PC-9 (cell line): ENCODE measurements around the gene IQSEC1. TPM values are rescaled to one million over a fixed set of nuclear protein-coding genes. Genes with fewer than 3 reads are reported as not detected.
A peak's percentile ranks its signal among the peaks of the same experiment; 100 is the strongest.
"Not testable (repeated sequence)": the region's sequence is repeated elsewhere in the genome, so short reads cannot be mapped to it uniquely, and the experiment has no call there.

Experiments
- BruUV-seq: library from RNA; stranded (reverse); fragments of 400-500 nt; replicated peaks from 2 replicates; lab custom pipeline; 2021; lab: Mats Ljungman, UMichigan
- CTCF ChIA-PET: fragments of 300-600 bp; sonication (Branson Sonifier 250); formaldehyde crosslinking; loops from one replicate; lab custom pipeline; 2022; ENCODE audit warnings: antibody characterized with exemption; lab: Charles Lee
- POLR2A ChIA-PET: fragments of 300-600 bp; sonication (Branson Sonifier 250); formaldehyde crosslinking; loops from one replicate; lab custom pipeline; 2022; ENCODE audit warnings: antibody characterized with exemption; ENCODE audit not compliant: unreplicated experiment; lab: Charles Lee
- DNase-seq, 2 experiments: peaks; one replicate each; pipeline versions ENCODE4 v3.0.0 to v3.0.0-alpha.2; 2015 to 2022; ENCODE audit warnings: mixed read lengths in 1 of 2
- H2AFZ ChIP-seq: fragments of 200-600 bp; sonication (generic); 2 replicates; pipeline ENCODE4 v1.8.1; 2017; ENCODE audit warnings: antibody characterized with exemption
- H3F3A ChIP-seq: fragments of 200-600 bp; sonication (generic); 2 replicates; pipeline ENCODE4 v1.8.1; 2017; ENCODE audit warnings: antibody characterized with exemption, mild to moderate bottlenecking, low read depth; ENCODE audit not compliant: insufficient read depth
- H3K27ac ChIP-seq: fragments of 200-600 bp; sonication (generic); 2 replicates; pipeline ENCODE4 v1.6.1; 2016; ENCODE audit warnings: mixed run types
- H3K27me3 ChIP-seq: fragments of 200-600 bp; sonication (generic); 2 replicates; pipeline ENCODE4 v1.6.1; 2016; ENCODE audit warnings: low read depth, mixed run types; ENCODE audit not compliant: insufficient read depth
- H3K36me3 ChIP-seq: fragments of 200-600 bp; sonication (generic); 2 replicates; pipeline ENCODE4 v1.6.1; 2016; ENCODE audit warnings: low read depth, mixed run types
- H3K4me1 ChIP-seq: fragments of 200-600 bp; sonication (generic); replicated peaks from 2 replicates; pipeline ENCODE4 v1.6.1; 2016; ENCODE audit warnings: mixed run types; ENCODE audit not compliant: insufficient read depth
- H3K4me2 ChIP-seq: fragments of 200-600 bp; sonication (generic); 2 replicates; pipeline ENCODE4 v1.6.1; 2017; ENCODE audit warnings: mixed run types
- H3K4me3 ChIP-seq: fragments of 200-600 bp; sonication (generic); 2 replicates; pipeline ENCODE4 v1.6.1; 2016; ENCODE audit warnings: mixed run types
- H3K79me2 ChIP-seq: fragments of 200-600 bp; sonication (generic); 2 replicates; pipeline ENCODE4 v1.6.1; 2017; ENCODE audit warnings: low read depth, mixed run types
- H3K9me2 ChIP-seq: fragments of 200-600 bp; sonication (generic); 2 replicates; pipeline ENCODE4 v1.8.1; 2017; ENCODE audit warnings: mild to moderate bottlenecking; ENCODE audit not compliant: insufficient read depth
- H3K9me3 ChIP-seq: fragments of 200-600 bp; sonication (generic); 2 replicates; pipeline ENCODE4 v1.8.1; 2016; ENCODE audit warnings: low read depth; ENCODE audit not compliant: insufficient read depth
- H4K20me1 ChIP-seq: fragments of 200-600 bp; sonication (generic); 2 replicates; pipeline ENCODE4 v1.8.1; 2017; ENCODE audit not compliant: insufficient read depth
- CTCF ChIP-seq: fragments of 200-600 bp; sonication (generic); conservative IDR thresholded peaks from 2 replicates; pipeline ENCODE4 v1.6.1; 2017; ENCODE audit warnings: mixed run types, antibody characterized with exemption, mild to moderate bottlenecking, moderate library complexity
- EZH2 ChIP-seq: fragments of 200-600 bp; sonication (generic); IDR thresholded peaks from 2 replicates; pipeline ENCODE4 v1.8.0; 2017; ENCODE audit warnings: antibody characterized with exemption, low read depth
- intact Hi-C: fragments of 100-400 bp; cut with micrococcal nuclease; formaldehyde crosslinking; loops from one replicate; pipeline ENCODE4 v1.10.0; 2022; ENCODE audit not compliant: unreplicated experiment
- total RNA-seq: library from RNA; stranded (reverse); gene quantifications from 2 replicates; pipeline ENCODE4 v1.2.3, GENCODE V29; 2021

IQSEC1 gene
- total RNA-seq, 1 experiment from 2014 or later: 30.7 TPM

GRCh38 chr3:12859840-12860239 is 213.4 kb downstream of the IQSEC1 start:
- Histone ChIP-seq H3K36me3 (no peaks in the 10 kb centered on the region), H3K27ac (no peak overlapping the region), H4K20me1 (no peaks in the 10 kb centered on the region), H3K9me2 (no peaks in the 10 kb centered on the region), H2AFZ (no peak overlapping the region), H3K27me3 (peaks cover 10% of the 10 kb centered on the region), H3K4me2 (no peak overlapping the region), H3F3A (no peaks in the 10 kb centered on the region), H3K4me1 (no peaks in the 10 kb centered on the region), H3K4me3 (no peak overlapping the region), H3K9me3 (0 out of 2 replicates have a peak, but pooled peaks cover 10% of the 10 kb centered on the region), H3K79me2 (no peaks in the 10 kb centered on the region)
- BruUV-seq: no TSS peak
- ChIA-PET POLR2A (no interaction called here), CTCF (no interaction called here)
- DNase-seq: no peak
- intact Hi-C loops: no loop called here
- no peak for TF ChIP-seq EZH2
- TF ChIP-seq CTCF: no peak

DNA sequence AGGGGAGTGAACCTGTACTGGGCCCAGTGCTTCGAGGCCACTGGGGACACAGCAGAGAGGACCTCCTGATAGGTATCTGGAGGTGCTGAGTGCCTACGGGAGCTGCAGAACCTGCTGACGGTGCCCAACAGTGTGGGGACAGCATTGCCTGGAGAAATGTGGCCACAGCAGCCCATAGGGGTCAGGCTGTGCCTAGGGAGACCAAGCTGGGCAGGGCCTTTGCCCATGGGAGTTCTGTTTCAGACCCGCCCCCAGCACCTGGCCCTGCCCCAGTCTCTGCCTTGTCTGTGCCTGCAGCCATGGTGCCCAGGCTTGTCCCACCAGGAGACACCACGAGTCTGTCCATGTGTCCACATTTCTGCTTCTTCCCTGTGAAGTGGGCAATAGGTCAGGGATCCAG is 216.6 kb downstream of the IQSEC1 start:
- Histone ChIP-seq H3K9me2 (no peaks in the 10 kb centered on the region), H2AFZ (no peak overlapping the region), H3K36me3 (no peaks in the 10 kb centered on the region), H3K4me2 (no peak overlapping the region), H3K79me2 (no peaks in the 10 kb centered on the region), H3K4me3 (no peak overlapping the region), H3F3A (peaks cover 21% of the 10 kb centered on the region), H3K4me1 (peaks cover 22% of the 10 kb centered on the region), H3K27ac (no peak overlapping the region), H4K20me1 (no peaks in the 10 kb centered on the region), H3K27me3 (peaks cover 10% of the 10 kb centered on the region), H3K9me3 (no peaks in the 10 kb centered on the region)
- TF ChIP-seq EZH2 (no peak), CTCF (no peak)
- BruUV-seq: no TSS peak
- no peak for DNase-seq
- ChIA-PET POLR2A (no interaction called here), CTCF (no interaction called here)
- intact Hi-C loops: no loop called here

DNA sequence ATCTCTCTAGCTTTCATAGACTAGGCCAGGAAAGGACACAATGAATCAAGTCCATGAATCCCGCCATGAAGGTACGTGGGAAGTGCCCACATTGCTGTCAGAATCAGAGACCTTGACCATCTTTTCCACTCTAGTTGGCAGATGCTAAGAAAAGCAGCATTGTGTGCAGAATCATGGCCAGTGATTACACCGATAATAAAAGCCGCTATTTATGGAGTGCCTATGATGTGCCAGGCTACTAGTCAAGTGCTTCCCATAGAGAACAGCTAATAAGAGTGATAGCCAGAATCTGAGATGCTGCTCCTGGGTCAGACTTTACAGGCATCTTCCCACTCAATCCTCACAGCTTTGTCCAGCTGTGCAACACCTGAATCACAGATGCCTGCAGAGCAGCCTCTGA is 218.7 kb downstream of the IQSEC1 start:
- Histone ChIP-seq H3F3A (peaks cover 21% of the 10 kb centered on the region), H3K9me3 (no peaks in the 10 kb centered on the region), H3K4me3 (no peak overlapping the region), H3K27ac (no peak overlapping the region), H3K9me2 (no peaks in the 10 kb centered on the region), H3K79me2 (no peaks in the 10 kb centered on the region), H2AFZ (no peak overlapping the region), H3K4me1 (peaks cover 22% of the 10 kb centered on the region), H3K4me2 (no peak overlapping the region), H3K27me3 (peaks cover under 1% of the 10 kb centered on the region; the same call in 1 of the 2 replicates), H3K36me3 (no peaks in the 10 kb centered on the region), H4K20me1 (no peaks in the 10 kb centered on the region)
- intact Hi-C loops: loop anchor here (5.0 kb wide), 1 partner anchor 598 kb away; no protein-coding TSS in a partner anchor
- POLR2A ChIA-PET: no interaction called here
- CTCF ChIA-PET: no interaction called here
- BruUV-seq: no TSS peak
- TF ChIP-seq CTCF (no peak), EZH2 (no peak)
- DNase-seq: no peak

- ChIA-PET CTCF (interaction anchor here (0.6 kb wide), 1 partner anchor 37 kb away, joined by 3 read pairs; no protein-coding TSS in a partner anchor), POLR2A (interaction anchor here (0.6 kb wide), 1 partner anchor 12 kb away, joined by 3 read pairs; no protein-coding TSS in a partner anchor)
- BruUV-seq, DNase-seq, H3K27ac ChIP-seq, H3K9me2 ChIP-seq, H3K4me3 ChIP-seq, H3K27me3 ChIP-seq, H3K36me3 ChIP-seq, H4K20me1 ChIP-seq, H3K79me2 ChIP-seq, H3K9me3 ChIP-seq, H2AFZ ChIP-seq: not testable (repeated sequence)
- Histone ChIP-seq H3K4me2 (peak overlapping the region; percentile 59), H3K4me1 (peaks cover 22% of the 10 kb centered on the region), H3F3A (peaks cover 21% of the 10 kb centered on the region)
- intact Hi-C loops: loop anchor here (5.0 kb wide), 1 partner anchor 598 kb away; no protein-coding TSS in a partner anchor
Observed at GRCh38 chr3:12853847-12854246, 219.4 kb downstream of the IQSEC1 start.
